IMR-90 (cell line): ENCODE data around the gene SMIM22. TPM values are rescaled to one million over a fixed set of nuclear protein-coding genes. Genes with fewer than 3 reads are reported as not detected.

ENCODE experiments used
- ATAC-seq: fragments of 200-7000 bp; cut with Tn5 transposase; 2 replicates; pipeline ENCODE4 v1.9.1; 2020; ENCODE audit warnings: low read depth, mild to moderate bottlenecking, moderate library complexity
- BruUV-seq: library from RNA; stranded (reverse); fragments of 400-500 nt; replicated peaks from 2 replicates; lab custom pipeline; 2021; lab: Mats Ljungman, UMichigan
- CTCF ChIA-PET: fragments of 300-600 bp; formaldehyde crosslinking; extraction: SDS; loops from one replicate; lab custom pipeline; 2021; ENCODE audit warnings: antibody characterized with exemption; lab: Yijun Ruan, JAX
- POLR2A ChIA-PET: fragments of 300-600 bp; sonication (Branson Sonifier 250); formaldehyde crosslinking; loops from one replicate; lab custom pipeline; 2022; ENCODE audit warnings: antibody characterized with exemption; ENCODE audit not compliant: unreplicated experiment; lab: Charles Lee
- DNase-seq: peaks from one replicate; pipeline ENCODE4 v3.0.0; 2013
- H2AFZ ChIP-seq: replicated peaks from 2 replicates; pipeline ENCODE3; 2013; ENCODE audit warnings: low read length, mild to moderate bottlenecking; ENCODE audit not compliant: poor library complexity
- H2AK5ac ChIP-seq: 2 replicates; pipeline ENCODE4 v1.6.1; 2013; ENCODE audit warnings: low read depth, low read length, inconsistent platforms
- H2AK9ac ChIP-seq: replicated peaks from 2 replicates; pipeline ENCODE3; 2013; ENCODE audit warnings: mild to moderate bottlenecking, low read depth, low read length, moderate library complexity; ENCODE audit not compliant: poor library complexity
- H2BK120ac ChIP-seq: 2 replicates; pipeline ENCODE4 v1.6.1; 2013; ENCODE audit warnings: low read depth, low read length, inconsistent platforms
- H2BK15ac ChIP-seq: 3 replicates; pipeline ENCODE4 v1.6.1; 2013; ENCODE audit warnings: low read depth, low read length, inconsistent platforms
- H2BK20ac ChIP-seq: 2 replicates; pipeline ENCODE4 v1.6.1; 2013; ENCODE audit warnings: low read depth, mild to moderate bottlenecking, inconsistent platforms, low read length, moderate library complexity
- H2BK5ac ChIP-seq: 2 replicates; pipeline ENCODE4 v1.6.1; 2013; ENCODE audit warnings: mild to moderate bottlenecking, low read depth, low read length, inconsistent platforms; ENCODE audit not compliant: poor library complexity, severe bottlenecking
- H3K14ac ChIP-seq: replicated peaks from 2 replicates; pipeline ENCODE4 v1.6.1; 2013; ENCODE audit warnings: low read depth, low read length, inconsistent platforms
- H3K18ac ChIP-seq: 2 replicates; pipeline ENCODE4 v1.6.1; 2013; ENCODE audit warnings: low read depth, low read length, control low read depth
- H3K23ac ChIP-seq: 2 replicates; pipeline ENCODE4 v1.6.1; 2013; ENCODE audit warnings: low read depth, low read length, inconsistent platforms
- H3K27ac ChIP-seq: 2 replicates; pipeline ENCODE4 v1.5.1; 2013; ENCODE audit warnings: mild to moderate bottlenecking, control low read depth, low read length; ENCODE audit not compliant: insufficient read depth
- H3K27me3 ChIP-seq: 2 replicates; pipeline ENCODE4 v1.6.1; 2013; ENCODE audit warnings: low read length; ENCODE audit not compliant: control insufficient read depth, insufficient read depth
- H3K36me3 ChIP-seq: 2 replicates; pipeline ENCODE4 v1.6.1; 2013; ENCODE audit warnings: low read length, mixed read lengths; ENCODE audit not compliant: control insufficient read depth, insufficient read depth
- H3K4ac ChIP-seq: 2 replicates; pipeline ENCODE4 v1.6.1; 2013; ENCODE audit warnings: low read depth, low read length, inconsistent platforms
- H3K4me1 ChIP-seq: 2 replicates; pipeline ENCODE4 v1.6.1; 2013; ENCODE audit warnings: low read length, mixed read lengths; ENCODE audit not compliant: control insufficient read depth, insufficient read depth
- H3K4me2 ChIP-seq: 2 replicates; pipeline ENCODE4 v1.6.1; 2013; ENCODE audit warnings: low read depth, mild to moderate bottlenecking, control low read depth, low read length, moderate library complexity
- H3K4me3 ChIP-seq: 2 replicates; pipeline ENCODE4 v1.5.1; 2013; ENCODE audit warnings: low read depth, mild to moderate bottlenecking, control low read depth, low read length, moderate library complexity; ENCODE audit not compliant: insufficient read depth
- H3K56ac ChIP-seq: 2 replicates; pipeline ENCODE4 v1.6.1; 2013; ENCODE audit warnings: low read length, inconsistent platforms; ENCODE audit not compliant: insufficient read depth; ENCODE audit errors: extremely low read depth
- H3K79me1 ChIP-seq, 2 experiments: 2 replicates each; pipeline ENCODE4 v1.6.1; 2013; ENCODE audit warnings: low read length in 2 of 2, inconsistent platforms in 1 of 2, low read depth in 1 of 2
- H3K9ac ChIP-seq: 2 replicates; pipeline ENCODE4 v1.6.1; 2013; ENCODE audit warnings: low read depth, low read length, control low read depth
- H3K9me1 ChIP-seq: 2 replicates; pipeline ENCODE4 v1.6.1; 2013; ENCODE audit warnings: low read length, inconsistent platforms; ENCODE audit not compliant: insufficient read depth
- H3K9me3 ChIP-seq: 2 replicates; pipeline ENCODE4 v1.6.1; 2013; ENCODE audit warnings: low read length; ENCODE audit not compliant: control insufficient read depth, insufficient read depth
- H4K20me1 ChIP-seq: 2 replicates; pipeline ENCODE4 v1.6.1; 2013; ENCODE audit warnings: low read length, inconsistent platforms; ENCODE audit not compliant: insufficient read depth
- H4K5ac ChIP-seq: 2 replicates; pipeline ENCODE4 v1.6.1; 2013; ENCODE audit warnings: mild to moderate bottlenecking, low read depth, low read length, control low read depth
- H4K8ac ChIP-seq, 2 experiments: 2 replicates each; pipeline ENCODE4 v1.6.1; 2013; ENCODE audit warnings: low read depth in 2 of 2, low read length in 2 of 2, control low read depth in 1 of 2, inconsistent platforms in 1 of 2
- H4K91ac ChIP-seq: 2 replicates; pipeline ENCODE4 v1.6.1; 2013; ENCODE audit warnings: low read depth, low read length, inconsistent platforms; ENCODE audit not compliant: insufficient read depth
- BHLHE40 ChIP-seq: fragments of 150-350 bp; IDR thresholded peaks from 2 replicates; pipeline ENCODE4 v1.6.1; 2016; ENCODE audit warnings: mild to moderate bottlenecking, low read depth, low read length
- CEBPB ChIP-seq: IDR thresholded peaks from 2 replicates; pipeline ENCODE4 v1.6.1; 2012; ENCODE audit warnings: low read depth, low read length, improper control_type of control experiment
- FOS ChIP-seq: fragments of 150-350 bp; IDR thresholded peaks from 2 replicates; pipeline ENCODE4 v1.6.1; 2016; ENCODE audit warnings: low read depth, low read length
- MAFK ChIP-seq: IDR thresholded peaks from 2 replicates; pipeline ENCODE4 v1.6.1; 2012; ENCODE audit warnings: low read depth, low read length, improper control_type of control experiment
- RAD21 ChIP-seq: IDR thresholded peaks from 2 replicates; pipeline ENCODE4 v1.6.1; 2012; ENCODE audit warnings: low read length, improper control_type of control experiment
- RCOR1 ChIP-seq: IDR thresholded peaks from 2 replicates; pipeline ENCODE4 v1.6.1; 2012; ENCODE audit warnings: mild to moderate bottlenecking, low read length, improper control_type of control experiment; ENCODE audit not compliant: insufficient replicate concordance
- RFX5 ChIP-seq: IDR thresholded peaks from 2 replicates; pipeline ENCODE4 v1.8.0; 2012; ENCODE audit warnings: low read depth, mild to moderate bottlenecking, low read length, moderate library complexity
- WGBS, 2 experiments: methylation state at CpG; one replicate each; pipeline versions ENCODE4 v1.1.5 to v1.1.7; 2013; ENCODE audit warnings: missing lambda C conversion rate in 2 of 2; ENCODE audit not compliant: insufficient read length in 1 of 2; ENCODE audit errors: extremely low coverage in 2 of 2; 5-methylcytosine and 5-hydroxymethylcytosine counted together
- dilution Hi-C: fragments of 300-500 bp; cut with HindIII; formaldehyde crosslinking; loops from one replicate; pipeline ENCODE4 v1.14.3; 2018; ENCODE audit warnings: low sequenced_read_pairs; ENCODE audit not compliant: unreplicated experiment
- in situ Hi-C: fragments of 300-500 bp; cut with MboI; formaldehyde crosslinking; loops from 3 replicates; pipeline ENCODE4 v1.14.3; 2019; ENCODE audit warnings: low sequenced_read_pairs, inconsistent platforms, mixed read lengths
- intact Hi-C: fragments of 100-400 bp; cut with micrococcal nuclease; formaldehyde crosslinking; loops from 2 replicates; pipeline ENCODE4 v1.10.0; 2022
- polyA plus RNA-seq, 3 experiments: library from polyadenylated mRNA; depleted of rRNA; stranded (reverse); fragments of >200 nt; gene quantifications; 2 replicates each; pipeline ENCODE4 v1.2.3, GENCODE V29; 2012; ENCODE audit warnings: low replicate concordance in 1 of 3
- total RNA-seq: library from RNA; depleted of rRNA; stranded (reverse); fragments of >200 nt; gene quantifications from 2 replicates; pipeline ENCODE4 v1.2.3, GENCODE V29; 2012
- TF ChIP-seq, protein P1 (sequence below): fragments of 150-350 bp; IDR thresholded peaks from 2 replicates; pipeline ENCODE4 v1.6.1; 2017; ENCODE audit warnings: mild to moderate bottlenecking, antibody characterized with exemption, low read length, low read depth
- TF ChIP-seq, protein P2 (sequence below): fragments of 150-350 bp; IDR thresholded peaks from 2 replicates; pipeline ENCODE4 v1.6.1; 2016; ENCODE audit warnings: low read depth, mild to moderate bottlenecking, low read length, moderate library complexity, borderline replicate concordance

The SMIM22 gene
- total and polyA plus RNA-seq, 2 of the 4 experiments (the other 2 are of a cell fraction): not detected

DNA sequence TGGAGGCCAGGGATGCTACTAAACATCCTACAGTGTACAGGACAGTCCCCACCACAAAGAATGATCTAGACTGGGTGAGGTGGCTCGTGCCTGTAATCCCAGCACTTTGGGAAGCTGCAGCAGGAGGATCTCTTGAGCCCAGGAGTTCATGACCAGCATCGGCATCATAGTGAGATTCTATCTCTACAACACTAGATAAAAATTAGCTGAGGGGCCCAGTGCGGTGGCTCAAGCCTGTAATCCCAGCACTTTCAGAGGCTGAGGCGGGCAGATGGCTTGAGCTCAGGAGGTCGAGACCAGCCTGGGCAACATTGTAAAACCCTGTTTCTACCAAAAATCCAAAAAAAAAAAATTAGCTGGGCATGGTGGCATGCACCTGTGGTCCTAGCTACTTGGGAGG is 22.8 kb upstream of the SMIM22 start:
- H3K18ac ChIP-seq: no peak overlapping the region
- no peak overlapping the region for H3K23ac ChIP-seq
- CTCF ChIA-PET: no interaction called here
- H3K9ac ChIP-seq: no peak overlapping the region
- H3K4me1 ChIP-seq: peaks cover 2% of the 10 kb centered on the region; the same call in 1 of the 2 replicates
- no peak for TF ChIP-seq RAD21
- no peak for TF ChIP-seq FOS
- TF ChIP-seq, protein P1, sequence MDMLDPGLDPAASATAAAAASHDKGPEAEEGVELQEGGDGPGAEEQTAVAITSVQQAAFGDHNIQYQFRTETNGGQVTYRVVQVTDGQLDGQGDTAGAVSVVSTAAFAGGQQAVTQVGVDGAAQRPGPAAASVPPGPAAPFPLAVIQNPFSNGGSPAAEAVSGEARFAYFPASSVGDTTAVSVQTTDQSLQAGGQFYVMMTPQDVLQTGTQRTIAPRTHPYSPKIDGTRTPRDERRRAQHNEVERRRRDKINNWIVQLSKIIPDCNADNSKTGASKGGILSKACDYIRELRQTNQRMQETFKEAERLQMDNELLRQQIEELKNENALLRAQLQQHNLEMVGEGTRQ: no peak
- no peak for TF ChIP-seq MAFK
- TF ChIP-seq RCOR1: no peak
- no peak for TF ChIP-seq BHLHE40
- TF ChIP-seq RFX5: no peak
- TF ChIP-seq CEBPB: no peak
- TF ChIP-seq, protein P2, sequence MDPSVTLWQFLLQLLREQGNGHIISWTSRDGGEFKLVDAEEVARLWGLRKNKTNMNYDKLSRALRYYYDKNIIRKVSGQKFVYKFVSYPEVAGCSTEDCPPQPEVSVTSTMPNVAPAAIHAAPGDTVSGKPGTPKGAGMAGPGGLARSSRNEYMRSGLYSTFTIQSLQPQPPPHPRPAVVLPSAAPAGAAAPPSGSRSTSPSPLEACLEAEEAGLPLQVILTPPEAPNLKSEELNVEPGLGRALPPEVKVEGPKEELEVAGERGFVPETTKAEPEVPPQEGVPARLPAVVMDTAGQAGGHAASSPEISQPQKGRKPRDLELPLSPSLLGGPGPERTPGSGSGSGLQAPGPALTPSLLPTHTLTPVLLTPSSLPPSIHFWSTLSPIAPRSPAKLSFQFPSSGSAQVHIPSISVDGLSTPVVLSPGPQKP: no peak
- BruUV-seq: no TSS peak
- H3K27me3 ChIP-seq: 0 out of 2 replicates have a peak, but pooled peaks cover 2% of the 10 kb centered on the region
- no peak overlapping the region for H3K56ac ChIP-seq
- no peak overlapping the region for H4K5ac ChIP-seq
- no peak overlapping the region for H2AK5ac ChIP-seq
- H2BK120ac ChIP-seq: no peak overlapping the region
- H2AFZ ChIP-seq: no peak overlapping the region
- H3K9me1 ChIP-seq: peaks cover 6% of the 10 kb centered on the region
- dilution Hi-C loops (no loop called here), in situ Hi-C loops (no loop called here), intact Hi-C loops (no loop called here)
- no peak overlapping the region for H2BK20ac ChIP-seq
- ATAC-seq (no peak), DNase-seq (no peak)
- H3K4me2 ChIP-seq: no peak overlapping the region
- H3K14ac ChIP-seq: no peak overlapping the region
- no peak overlapping the region for H2BK5ac ChIP-seq
- POLR2A ChIA-PET: interaction anchor here (0.6 kb wide), 1 partner anchor 1300 kb away, joined by 3 read pairs; no protein-coding TSS in a partner anchor
- H3K9me3 ChIP-seq: no peaks in the 10 kb centered on the region
- H3K36me3 ChIP-seq: no peaks in the 10 kb centered on the region
- no peak overlapping the region for H3K27ac ChIP-seq
- no peak overlapping the region for H3K4me3 ChIP-seq
- peaks cover 0 to 6% of the 10 kb centered on the region in 2 experiments; a peak in 2 of 4 replicates for H3K79me1 ChIP-seq
- H3K4ac ChIP-seq: no peak overlapping the region
- H4K20me1 ChIP-seq: no peaks in the 10 kb centered on the region
- no peak overlapping the region for H2BK15ac ChIP-seq
- no peak overlapping the region for H4K8ac ChIP-seq
- no peak overlapping the region for H2AK9ac ChIP-seq
- no peak overlapping the region for H4K91ac ChIP-seq
- no CpG with 5 or more reads among the region's 5 CpGs for WGBS, 2 experiments
